ENCODE data around the gene SPINK1. TPM values are rescaled to one million over a fixed set of nuclear protein-coding genes. Genes with fewer than 3 reads are reported as not detected.
"Not testable (repeated sequence)": the region's sequence is repeated elsewhere in the genome, so short reads cannot be mapped to it uniquely, and the experiment has no call there.

Gene SPINK1
- total RNA-seq, 2 experiments from 2014 or later = not detected

- ATAC-seq (no peak), DNase-seq (no peak)
- Mint-ChIP-seq H3K27me3 (peaks cover 10% of the 10 kb centered on the region), H3K9me3 (ENCODE audit: low read depth) (no peaks in the 10 kb centered on the region), H3K36me3 (no peaks in the 10 kb centered on the region), H3K27ac (no peak overlapping the region), H3K4me1 (no peaks in the 10 kb centered on the region), H3K4me3 (no peak overlapping the region)
- CTCF ChIA-PET = interaction anchor here (1.6 kb wide), 1 partner anchor 13 kb away, joined by 5 read pairs; no protein-coding TSS in a partner anchor
These were observed 13.4 kb upstream of the SPINK1 start for GRCh38 chr5:147844846-147845245.

GRCh38 chr5:147842869-147843268 lies 11.4 kb upstream of the SPINK1 start:
- DNase-seq = no peak
- H3K27ac Mint-ChIP-seq = no peak overlapping the region
- no peaks in the 10 kb centered on the region for H3K4me1 Mint-ChIP-seq
- CTCF ChIA-PET = no interaction called here
- H3K36me3 Mint-ChIP-seq = no peaks in the 10 kb centered on the region
- H3K27me3 Mint-ChIP-seq = peaks cover 12% of the 10 kb centered on the region
- H3K9me3 Mint-ChIP-seq (ENCODE audit: low read depth) = no peaks in the 10 kb centered on the region
- no peak for ATAC-seq
- no peak overlapping the region for H3K4me3 Mint-ChIP-seq

- DNase-seq = no peak
- Mint-ChIP-seq H3K27me3 (peaks cover 8% of the 10 kb centered on the region), H3K36me3 (no peaks in the 10 kb centered on the region), H3K4me3 (no peak overlapping the region), H3K4me1 (no peaks in the 10 kb centered on the region), H3K9me3 (ENCODE audit: low read depth) (no peaks in the 10 kb centered on the region), H3K27ac (no peak overlapping the region)
- CTCF ChIA-PET = interaction anchor here (1.5 kb wide), 1 partner anchor 208 kb away, joined by 4 read pairs; no protein-coding TSS in a partner anchor
- no peak for ATAC-seq
These were observed 5.0 kb upstream of the SPINK1 start for GRCh38 chr5:147836439-147836838.

GRCh38 chr5:147835386-147835798 lies 3.9 kb upstream of the SPINK1 start:
- DNase-seq (no peak), ATAC-seq (no peak)
- CTCF ChIA-PET = interaction anchor here (1.5 kb wide), 1 partner anchor 207 kb away, joined by 4 read pairs; no protein-coding TSS in a partner anchor
- Mint-ChIP-seq H3K9me3 (ENCODE audit: low read depth) (no peaks in the 10 kb centered on the region), H3K4me1 (no peaks in the 10 kb centered on the region), H3K27ac (no peak overlapping the region), H3K36me3 (no peaks in the 10 kb centered on the region), H3K27me3 (peaks cover 11% of the 10 kb centered on the region), H3K4me3 (no peak overlapping the region)

GRCh38 chr5:147832541-147832940 lies 1.1 kb upstream of the SPINK1 start:
- Mint-ChIP-seq H3K9me3 (ENCODE audit: low read depth) (no peaks in the 10 kb centered on the region), H3K4me1 (no peaks in the 10 kb centered on the region), H3K27me3 (peaks cover 19% of the 10 kb centered on the region), H3K36me3 (no peaks in the 10 kb centered on the region), H3K4me3 (no peak overlapping the region), H3K27ac (no peak overlapping the region)
- ATAC-seq = no peak
- DNase-seq = no peak
- CTCF ChIA-PET = interaction anchor here (2.1 kb wide), 1 partner anchor 10 kb away, joined by 8 read pairs; no protein-coding TSS in a partner anchor

GRCh38 chr5:147830035-147830434 lies 1.4 kb downstream of the SPINK1 start:
- no peak for DNase-seq
- H3K9me3 Mint-ChIP-seq (ENCODE audit: low read depth) = no peaks in the 10 kb centered on the region
- no peak for ATAC-seq
- no peak overlapping the region for H3K4me3 Mint-ChIP-seq
- CTCF ChIA-PET = interaction anchor here (1.2 to 1.6 kb wide), 2 partner anchors 9 to 202 kb away, joined by 3 read pairs; no protein-coding TSS in a partner anchor
- peaks cover 22% of the 10 kb centered on the region for H3K27me3 Mint-ChIP-seq
- H3K4me1 Mint-ChIP-seq = no peaks in the 10 kb centered on the region
- H3K27ac Mint-ChIP-seq = no peak overlapping the region
- H3K36me3 Mint-ChIP-seq = no peaks in the 10 kb centered on the region

GRCh38 chr5:147827017-147827416 lies 4.5 kb downstream of the SPINK1 start:
- H3K4me1 Mint-ChIP-seq; H3K27ac Mint-ChIP-seq; H3K36me3 Mint-ChIP-seq; H3K4me3 Mint-ChIP-seq; DNase-seq; ATAC-seq; H3K9me3 Mint-ChIP-seq (ENCODE audit: low read depth): not testable (repeated sequence)
- CTCF ChIA-PET = interaction anchor here (2.8 kb wide), 1 partner anchor 200 kb away, joined by 9 read pairs; no protein-coding TSS in a partner anchor
- peaks cover 22% of the 10 kb centered on the region for H3K27me3 Mint-ChIP-seq

- Mint-ChIP-seq H3K27ac (no peak overlapping the region), H3K9me3 (ENCODE audit: low read depth) (no peaks in the 10 kb centered on the region), H3K36me3 (no peaks in the 10 kb centered on the region), H3K4me1 (no peaks in the 10 kb centered on the region), H3K4me3 (no peak overlapping the region), H3K27me3 (peaks cover 22% of the 10 kb centered on the region)
- DNase-seq (no peak), ATAC-seq (no peak)
- CTCF ChIA-PET = interaction anchor here (0.6 to 2.8 kb wide), 2 partner anchors 199 to 1657 kb away, joined by 3 to 9 read pairs; no protein-coding TSS in a partner anchor
These were observed 5.1 kb downstream of the SPINK1 start for GRCh38 chr5:147826361-147826760.

GRCh38 chr5:147822686-147823491 lies 8.6 kb downstream of the SPINK1 start:
- no peak overlapping the region for H3K4me3 Mint-ChIP-seq
- CTCF ChIA-PET = interaction anchor here (0.6 to 2.2 kb wide), 20 partner anchors 10 to 369 kb away, joined by 3 to 38 read pairs (median 3); partner anchors contain the start of gene JAKMIP2
- H3K9me3 Mint-ChIP-seq (ENCODE audit: low read depth) = no peaks in the 10 kb centered on the region
- ATAC-seq (peak; percentile 80), DNase-seq (peak; percentile 55)
- H3K27me3 Mint-ChIP-seq = peaks cover 3% of the 10 kb centered on the region
- no peak overlapping the region for H3K27ac Mint-ChIP-seq
- H3K4me1 Mint-ChIP-seq = peaks cover 2% of the 10 kb centered on the region
- no peaks in the 10 kb centered on the region for H3K36me3 Mint-ChIP-seq

GRCh38 chr5:147822222-147822621 lies 9.2 kb downstream of the SPINK1 start:
- H3K27ac Mint-ChIP-seq; H3K27me3 Mint-ChIP-seq; ATAC-seq; H3K36me3 Mint-ChIP-seq; DNase-seq; H3K9me3 Mint-ChIP-seq (ENCODE audit: low read depth); H3K4me1 Mint-ChIP-seq; H3K4me3 Mint-ChIP-seq: not testable (repeated sequence)
- CTCF ChIA-PET = interaction anchor here (0.6 to 2.2 kb wide), 18 partner anchors 10 to 368 kb away, joined by 3 to 38 read pairs (median 3); partner anchors contain the start of gene JAKMIP2

- H3K27ac Mint-ChIP-seq = no peak overlapping the region
- ATAC-seq = no peak
- H3K4me1 Mint-ChIP-seq = peaks cover 2% of the 10 kb centered on the region
- CTCF ChIA-PET = interaction anchor here (0.7 to 2.2 kb wide), 5 partner anchors 8 to 195 kb away, joined by 3 to 38 read pairs (median 3); no protein-coding TSS in a partner anchor
- H3K9me3 Mint-ChIP-seq (ENCODE audit: low read depth) = no peaks in the 10 kb centered on the region
- no peak for DNase-seq
- H3K27me3 Mint-ChIP-seq = no peaks in the 10 kb centered on the region
- no peak overlapping the region for H3K4me3 Mint-ChIP-seq
- no peaks in the 10 kb centered on the region for H3K36me3 Mint-ChIP-seq
These were observed 9.7 kb downstream of the SPINK1 start for GRCh38 chr5:147821766-147822165.

GRCh38 chr5:147819261-147819770 lies 12.2 kb downstream of the SPINK1 start:
- Mint-ChIP-seq H3K27ac (no peak overlapping the region), H3K9me3 (ENCODE audit: low read depth) (no peaks in the 10 kb centered on the region), H3K36me3 (no peaks in the 10 kb centered on the region), H3K4me3 (no peak overlapping the region), H3K4me1 (peaks cover 2% of the 10 kb centered on the region), H3K27me3 (no peaks in the 10 kb centered on the region)
- no peak for DNase-seq
- CTCF ChIA-PET = interaction anchor here (1.2 to 1.4 kb wide), 2 partner anchors 191 to 365 kb away, joined by 3 to 8 read pairs; no protein-coding TSS in a partner anchor
- no peak for ATAC-seq

GRCh38 chr5:147818290-147818689 lies 13.2 kb downstream of the SPINK1 start:
- Mint-ChIP-seq H3K4me1 (peaks cover 2% of the 10 kb centered on the region), H3K9me3 (ENCODE audit: low read depth) (no peaks in the 10 kb centered on the region), H3K27ac (no peak overlapping the region), H3K4me3 (no peak overlapping the region), H3K36me3 (no peaks in the 10 kb centered on the region), H3K27me3 (no peaks in the 10 kb centered on the region)
- ATAC-seq = no peak
- DNase-seq = no peak
- CTCF ChIA-PET = no interaction called here
